Left forelimb (tissue), 1 donor: ENCODE results near the gene CTU1.

ENCODE experiments used
- DNase-seq: peaks from one replicate; pipeline ENCODE4 v3.0.0-alpha.2; 2018; ENCODE audit warnings: low spot score

The CTU1 gene

GRCh38 chr19:51102991-51103390 lies 5.2 kb downstream of the CTU1 start:
- no peak for DNase-seq

GRCh38 chr19:51101171-51101865 lies 6.9 kb downstream of the CTU1 start:
- DNase-seq = no peak

- DNase-seq = no peak
Observed at GRCh38 chr19:51100601-51101000, 7.6 kb downstream of the CTU1 start.

GRCh38 chr19:51099047-51099382 lies 9.2 kb downstream of the CTU1 start:
- DNase-seq = no peak

GRCh38 chr19:51098365-51099046 lies 9.7 kb downstream of the CTU1 start:
- no peak for DNase-seq

- no peak for DNase-seq
Observed at GRCh38 chr19:51097796-51098195, 10.4 kb downstream of the CTU1 start.

- no peak for DNase-seq
Observed at GRCh38 chr19:51097166-51097738, 11.0 kb downstream of the CTU1 start.

GRCh38 chr19:51096473-51097165 lies 11.6 kb downstream of the CTU1 start:
- DNase-seq = no peak

- DNase-seq = no peak
Observed at GRCh38 chr19:51094696-51095279, 13.4 kb downstream of the CTU1 start.

GRCh38 chr19:51093510-51094345 lies 14.5 kb downstream of the CTU1 start:
- DNase-seq = no peak

- no peak for DNase-seq
Observed at GRCh38 chr19:51093101-51093500, 15.1 kb downstream of the CTU1 start.

GRCh38 chr19:51091895-51092873 lies 16.0 kb downstream of the CTU1 start:
- DNase-seq = no peak

GRCh38 chr19:51091126-51091525 lies 17.1 kb downstream of the CTU1 start:
- no peak for DNase-seq

- DNase-seq = no peak
Observed at GRCh38 chr19:51090471-51090870, 17.7 kb downstream of the CTU1 start.

GRCh38 chr19:51089786-51090185 lies 18.4 kb downstream of the CTU1 start:
- DNase-seq = no peak

- no peak for DNase-seq
Observed at GRCh38 chr19:51086153-51086850, 21.9 kb downstream of the CTU1 start.

- no peak for DNase-seq
Observed at GRCh38 chr19:51084505-51084904, 23.7 kb downstream of the CTU1 start.

GRCh38 chr19:51083783-51084182 lies 24.4 kb downstream of the CTU1 start:
- no peak for DNase-seq

- DNase-seq = no peak
Observed at GRCh38 chr19:51083181-51083580, 25.0 kb downstream of the CTU1 start.

GRCh38 chr19:51082611-51083010 lies 25.6 kb downstream of the CTU1 start, which contains the start of gene KLK14:
TSS of gene KLK14 (minus strand) at chr19:51082887. CDS start at chr19:51082614, 273 bp downstream.
- DNase-seq = no peak
